GM08714 (cell line): ENCODE measurements around the gene TAOK1.

Source experiments
- H3K4me3 ChIP-seq: fragments of 200-500 bp; sonication (Bioruptor generic); 2 replicates; pipeline ENCODE4 v1.5.1; 2014; ENCODE audit warnings: mild to moderate bottlenecking, low read length, inconsistent platforms
- ZNF274 ChIP-seq: IDR thresholded peaks from 2 replicates; pipeline ENCODE4 v1.6.1; 2012; ENCODE audit warnings: mild to moderate bottlenecking, low read depth, low read length

Gene TAOK1

DNA sequence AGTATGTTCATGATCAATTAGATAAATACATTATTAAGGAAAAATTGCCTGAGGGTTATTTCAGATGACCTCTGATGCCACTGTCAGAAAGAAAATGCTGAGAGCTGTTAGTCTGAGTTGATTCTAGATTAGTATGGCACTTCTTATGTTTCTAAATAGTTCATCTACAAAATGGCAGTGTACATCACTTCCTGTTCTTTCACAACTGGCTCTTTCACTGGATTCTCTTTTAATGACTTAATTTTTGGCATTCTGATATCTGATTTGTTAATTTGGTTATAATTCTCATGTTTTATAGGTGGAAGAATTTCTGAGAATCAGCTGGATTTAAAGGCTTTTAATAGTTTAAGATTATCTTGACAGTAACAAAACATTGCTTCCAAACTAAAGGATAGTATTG, 3.3 kb downstream of the TAOK1 start:
- no peak overlapping the region; the same call in 1 of the 2 replicates for H3K4me3 ChIP-seq
- no peak for TF ChIP-seq ZNF274

- no peak overlapping the region for H3K4me3 ChIP-seq
- TF ChIP-seq ZNF274: no peak
These were observed 4.6 kb downstream of the TAOK1 start for GRCh38 chr17:29394761-29395160.

GRCh38 chr17:29396066-29396465, 5.9 kb downstream of the TAOK1 start:
- no peak for TF ChIP-seq ZNF274
- no peak overlapping the region for H3K4me3 ChIP-seq

DNA sequence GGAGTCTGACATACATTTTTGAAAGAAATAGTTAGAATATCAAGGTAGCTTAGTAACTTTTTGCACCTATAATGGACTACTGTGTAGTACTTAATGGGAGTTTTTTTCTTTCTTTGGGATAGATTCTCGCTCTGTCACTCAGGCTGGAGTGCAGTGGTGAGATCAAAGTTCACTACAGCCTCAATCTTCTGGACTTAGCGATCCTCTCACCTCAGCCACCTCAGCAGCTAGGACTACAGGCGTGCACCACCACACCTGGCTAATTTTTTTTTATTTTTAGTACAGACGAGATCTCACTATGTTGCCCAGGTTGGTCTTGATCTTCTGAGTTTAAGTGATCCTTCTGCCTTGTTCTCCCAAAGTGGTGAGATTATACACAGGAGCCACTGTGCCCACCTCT, 9.5 kb downstream of the TAOK1 start:
- H3K4me3 ChIP-seq: no peak overlapping the region

GRCh38 chr17:29400818-29401217, 10.7 kb downstream of the TAOK1 start:
- no peak for TF ChIP-seq ZNF274
- no peak overlapping the region for H3K4me3 ChIP-seq

More for the DNA sequence above, 9.5 kb downstream of the TAOK1 start:
- TF ChIP-seq ZNF274: no peak

DNA sequence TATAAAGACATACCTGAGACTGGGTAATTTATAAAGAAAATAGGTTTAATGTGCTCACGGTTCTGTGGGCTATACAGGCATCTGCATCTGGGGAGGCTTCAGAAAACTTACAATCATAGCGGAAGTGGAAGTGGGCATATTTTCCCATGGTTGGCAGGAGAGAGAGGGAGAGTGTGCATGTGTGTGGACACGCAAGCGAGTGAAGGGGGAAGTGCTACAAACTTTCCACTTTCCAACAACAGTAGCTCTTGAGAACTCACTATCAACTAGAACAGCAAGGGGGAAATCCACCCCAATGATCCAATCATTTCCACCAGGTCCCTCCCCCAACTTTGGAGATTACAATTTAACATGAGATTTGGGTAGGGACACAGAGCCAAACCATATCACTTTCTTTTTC, 11.1 kb downstream of the TAOK1 start:
- TF ChIP-seq ZNF274: no peak
- no peak overlapping the region for H3K4me3 ChIP-seq

- no peak overlapping the region for H3K4me3 ChIP-seq
- no peak for TF ChIP-seq ZNF274
These were observed 17.7 kb downstream of the TAOK1 start for GRCh38 chr17:29407856-29408255.

DNA sequence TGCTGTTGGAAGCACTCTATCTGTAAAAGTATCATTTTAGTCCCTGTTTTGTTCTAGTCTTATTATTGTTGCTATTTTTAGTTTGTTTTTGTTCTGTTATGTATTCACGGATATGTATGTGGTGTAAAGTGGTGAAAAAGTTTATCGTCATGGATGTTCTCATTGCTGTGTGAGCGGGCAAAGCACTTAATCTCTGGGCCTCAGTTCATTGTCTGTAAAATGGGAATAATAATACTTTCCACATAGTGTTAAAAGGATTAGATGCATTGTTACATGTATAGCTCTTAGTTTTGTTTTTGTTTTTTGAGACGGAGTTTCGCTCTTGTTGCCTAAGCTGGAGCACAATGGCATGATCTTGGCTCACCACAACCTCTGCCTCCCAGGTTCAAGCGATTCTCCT, 19.8 kb downstream of the TAOK1 start:
- no peak overlapping the region for H3K4me3 ChIP-seq
- no peak for TF ChIP-seq ZNF274

DNA sequence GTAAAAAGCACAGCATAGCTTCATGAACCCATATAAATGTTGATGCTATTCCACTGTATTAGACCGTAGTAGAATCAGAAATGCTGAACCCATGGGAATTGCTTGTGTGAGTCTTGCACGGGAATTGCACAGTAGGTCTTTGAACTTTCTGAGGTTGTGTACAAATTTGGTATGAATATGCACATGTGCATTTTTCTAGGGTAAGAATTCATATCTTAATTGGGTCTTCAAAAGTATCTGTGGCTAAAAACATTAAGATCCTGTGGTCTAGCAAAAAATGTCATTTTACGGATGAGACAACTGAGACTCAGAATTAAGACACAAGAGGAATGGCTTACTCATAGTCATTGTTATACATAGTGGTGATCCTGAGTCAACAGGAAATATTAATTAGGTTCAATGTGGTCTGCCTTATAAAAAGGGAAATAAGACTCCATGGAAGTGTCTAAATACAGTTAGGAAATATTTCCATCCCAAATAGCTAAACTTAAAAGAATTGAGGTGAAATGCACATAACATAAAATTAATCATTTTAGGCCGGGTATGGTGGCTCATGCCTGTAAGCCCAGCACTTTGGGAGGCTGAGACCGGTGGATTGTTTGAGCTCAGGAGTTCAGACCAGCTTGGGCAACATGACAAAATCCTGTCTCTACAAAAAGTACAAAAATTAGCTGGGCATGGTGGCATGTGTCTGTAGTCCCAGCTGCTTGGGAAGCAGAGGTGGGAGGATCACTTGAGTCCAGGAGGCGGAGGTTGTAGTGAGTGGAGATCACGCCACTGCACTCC, 22.8 kb downstream of the TAOK1 start:
- no peak overlapping the region for H3K4me3 ChIP-seq
- no peak for TF ChIP-seq ZNF274

GRCh38 chr17:29420128-29420527, 30.0 kb downstream of the TAOK1 start:
- TF ChIP-seq ZNF274: no peak
- no peak overlapping the region for H3K4me3 ChIP-seq

DNA sequence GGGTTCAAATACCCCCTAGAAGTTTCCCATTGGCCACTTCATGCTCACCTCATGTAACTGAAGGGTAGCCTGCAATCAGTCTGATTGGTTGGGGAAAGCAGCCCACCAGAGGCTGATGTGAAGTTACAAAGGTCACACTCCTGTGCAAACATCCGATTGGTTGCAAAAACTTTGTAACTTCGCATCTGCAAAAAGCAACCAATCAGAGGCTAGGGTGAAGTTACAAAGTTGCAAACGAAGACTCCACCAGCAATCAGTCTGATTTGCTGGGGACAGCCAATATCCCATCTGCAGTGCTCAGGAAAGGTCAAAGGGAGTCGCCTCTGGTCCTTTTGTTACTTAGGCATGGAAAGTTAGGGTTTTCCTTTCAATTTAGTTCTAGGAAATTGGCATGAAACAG, 40.1 kb downstream of the TAOK1 start:
- no peak for TF ChIP-seq ZNF274
- H3K4me3 ChIP-seq: no peak overlapping the region

GRCh38 chr17:29433541-29433940, 43.4 kb downstream of the TAOK1 start:
- H3K4me3 ChIP-seq: no peak overlapping the region
- TF ChIP-seq ZNF274: no peak

- TF ChIP-seq ZNF274: no peak
- no peak overlapping the region for H3K4me3 ChIP-seq
These were observed 44.4 kb downstream of the TAOK1 start for GRCh38 chr17:29434550-29434949.

DNA sequence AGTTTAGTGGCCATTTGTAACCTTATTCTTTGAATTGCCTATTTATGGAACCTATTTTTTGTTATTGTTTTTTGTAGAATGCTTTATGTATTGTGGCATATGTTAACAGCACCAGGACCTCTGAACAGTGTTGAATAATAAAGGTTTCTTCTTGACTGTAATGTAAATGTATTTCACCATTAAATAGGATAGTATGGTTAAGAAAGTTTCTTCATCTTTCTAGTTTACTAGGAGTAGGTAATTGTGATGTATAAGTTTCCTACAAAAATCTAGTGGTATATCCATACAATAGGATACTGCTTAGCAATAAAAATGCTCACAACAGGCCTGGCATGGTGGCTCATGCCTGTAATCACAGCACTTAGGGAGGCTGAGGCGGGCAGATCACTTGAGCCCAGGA, 52.3 kb downstream of the TAOK1 start:
- no peak for TF ChIP-seq ZNF274
- no peak overlapping the region for H3K4me3 ChIP-seq

GRCh38 chr17:29443041-29443739, 53.0 kb downstream of the TAOK1 start:
- no peak for TF ChIP-seq ZNF274
- H3K4me3 ChIP-seq: no peak overlapping the region
